WERI-Rb-1 (cell line): ENCODE data around the gene KCNK5.
A peak's percentile ranks its signal among the peaks of the same experiment; 100 is the strongest.

Experiments used
- DNase-seq: peaks from one replicate; pipeline ENCODE4 v3.0.0-alpha.2; 2020
- H3K27ac ChIP-seq: fragments of 250-450 bp; sonication (Bioruptor Pico); 2 replicates; pipeline ENCODE4 v1.5.1; 2020; ENCODE audit warnings: mild to moderate bottlenecking, moderate library complexity
- H3K27me3 ChIP-seq: fragments of 250-450 bp; sonication (Bioruptor Pico); 2 replicates; pipeline ENCODE4 v1.5.1; 2021; ENCODE audit warnings: mild to moderate bottlenecking, low read depth, moderate library complexity; ENCODE audit not compliant: insufficient read depth, severe bottlenecking
- H3K36me3 ChIP-seq: fragments of 250-450 bp; sonication (Bioruptor Pico); 2 replicates; pipeline ENCODE4 v1.5.1; 2020; ENCODE audit warnings: mild to moderate bottlenecking, moderate library complexity
- H3K4me3 ChIP-seq: 2 replicates; pipeline ENCODE4 v1.5.1; 2011; ENCODE audit warnings: low read depth, mild to moderate bottlenecking, control low read depth, low read length
- H3K9me3 ChIP-seq: fragments of 250-450 bp; sonication (Bioruptor Pico); 2 replicates; pipeline ENCODE4 v1.5.1; 2021; ENCODE audit warnings: mild to moderate bottlenecking, moderate library complexity; ENCODE audit not compliant: severe bottlenecking
- CTCF ChIP-seq: IDR thresholded peaks from 2 replicates; pipeline ENCODE4 v1.5.1; 2011; ENCODE audit warnings: low read depth, mild to moderate bottlenecking, control low read depth, inconsistent platforms, low read length

Gene KCNK5

DNA sequence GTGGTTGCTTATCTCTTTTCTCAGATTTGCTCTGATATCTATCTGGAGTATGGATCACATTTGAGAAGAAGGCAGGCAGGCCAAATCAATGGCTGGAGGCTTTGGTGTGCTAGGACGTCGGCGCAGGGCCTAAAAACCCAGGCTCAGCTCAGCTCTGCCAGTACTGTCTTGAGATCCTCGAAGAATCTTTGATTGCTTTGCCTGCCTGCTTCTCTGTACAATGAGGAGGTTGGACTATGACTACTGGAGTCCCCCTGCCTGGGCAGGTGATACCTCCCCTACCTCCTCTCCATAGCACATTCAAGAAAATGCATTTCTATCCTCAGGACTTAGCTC lies 25.1 kb downstream of the KCNK5 start:
- no peak for DNase-seq
- peak overlapping the region; percentile 75 for H3K27ac ChIP-seq
- no peaks in the 10 kb centered on the region for H3K9me3 ChIP-seq
- no peak for TF ChIP-seq CTCF
- H3K36me3 ChIP-seq = no peaks in the 10 kb centered on the region
- no peak overlapping the region for H3K4me3 ChIP-seq
- no peaks in the 10 kb centered on the region for H3K27me3 ChIP-seq

DNA sequence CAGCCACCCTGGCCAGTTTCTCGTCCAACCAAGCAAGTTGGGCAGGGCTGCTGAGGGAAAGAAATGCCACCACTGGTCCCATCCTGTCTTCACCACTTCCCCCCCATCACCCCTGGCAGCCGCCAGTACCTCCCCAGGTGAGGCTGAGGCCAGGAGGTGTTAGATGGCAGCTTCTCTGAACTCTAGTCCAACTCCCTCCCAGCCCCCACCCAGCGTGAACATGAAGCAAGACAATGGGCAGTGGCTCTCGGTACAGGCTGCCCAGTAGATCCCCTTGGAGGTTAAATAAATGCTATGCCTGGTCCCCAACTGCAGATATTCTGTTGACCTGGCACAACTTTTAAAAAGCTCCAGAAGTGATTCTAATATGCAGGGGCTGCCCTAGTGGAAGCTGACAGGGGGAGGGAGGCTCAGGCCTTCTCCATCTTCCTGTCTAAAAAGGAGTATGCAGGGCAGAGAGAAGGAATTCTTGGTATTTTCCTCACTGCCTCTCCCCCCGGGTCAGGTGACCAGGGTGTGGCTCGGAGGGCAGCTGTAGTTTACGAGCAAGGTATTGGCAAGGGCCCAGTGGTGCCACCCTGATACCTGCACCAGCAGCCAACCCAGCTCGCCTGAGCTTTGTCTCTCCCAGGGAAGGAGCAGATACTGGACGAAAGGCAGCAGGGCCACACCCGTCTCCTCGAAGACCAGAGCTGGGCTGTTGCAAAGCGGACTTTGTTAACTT lies 25.7 kb downstream of the KCNK5 start:
- H3K27ac ChIP-seq = peak overlapping the region; percentile 75
- no peak for TF ChIP-seq CTCF

GRCh38 chr6:39202166-39202565 lies 27.1 kb downstream of the KCNK5 start:
- peak overlapping the region; percentile 3; the same call in 1 of the 2 replicates for H3K27ac ChIP-seq
- no peaks in the 10 kb centered on the region for H3K36me3 ChIP-seq
- no peaks in the 10 kb centered on the region for H3K9me3 ChIP-seq
- no peaks in the 10 kb centered on the region for H3K27me3 ChIP-seq
- TF ChIP-seq CTCF = no peak
- no peak for DNase-seq
- no peak overlapping the region for H3K4me3 ChIP-seq

More for the DNA sequence above, 25.7 kb downstream of the KCNK5 start:
- H3K9me3 ChIP-seq = no peaks in the 10 kb centered on the region
- no peaks in the 10 kb centered on the region for H3K36me3 ChIP-seq
- H3K4me3 ChIP-seq = no peak overlapping the region
- no peak for DNase-seq
- no peaks in the 10 kb centered on the region for H3K27me3 ChIP-seq

GRCh38 chr6:39200498-39201020 lies 28.7 kb downstream of the KCNK5 start:
- no peaks in the 10 kb centered on the region for H3K27me3 ChIP-seq
- no peak overlapping the region for H3K4me3 ChIP-seq
- no peak for TF ChIP-seq CTCF
- H3K27ac ChIP-seq = no peak overlapping the region
- H3K9me3 ChIP-seq = no peaks in the 10 kb centered on the region
- no peaks in the 10 kb centered on the region for H3K36me3 ChIP-seq
- no peak for DNase-seq

GRCh38 chr6:39199976-39200375 lies 29.3 kb downstream of the KCNK5 start:
- no peak overlapping the region for H3K27ac ChIP-seq
- TF ChIP-seq CTCF = no peak
- H3K36me3 ChIP-seq = no peaks in the 10 kb centered on the region
- no peak for DNase-seq
- no peaks in the 10 kb centered on the region for H3K27me3 ChIP-seq
- peaks cover 4% of the 10 kb centered on the region for H3K9me3 ChIP-seq
- no peak overlapping the region for H3K4me3 ChIP-seq
